H1 (cell line): Measurements from ENCODE around the gene CLDN3. TPM values are rescaled to one million over a fixed set of nuclear protein-coding genes. Genes with fewer than 3 reads are reported as not detected.

Experiments used
- ASH2L ChIP-seq: fragments of 200-600, 300-600 bp; sonication (generic); IDR thresholded peaks from one replicate; pipeline ENCODE4 v1.7.1; 2017; ENCODE audit warnings: low read length
- BACH1 ChIP-seq: IDR thresholded peaks from 2 replicates; pipeline ENCODE4 v1.6.1; 2012; ENCODE audit warnings: low read length, improper control_type of control experiment
- BCL11A ChIP-seq, 2 experiments: IDR thresholded peaks; one replicate each; pipeline ENCODE4 v1.6.1; 2011; ENCODE audit warnings: low read depth in 2 of 2, low read length in 2 of 2, mild to moderate bottlenecking in 2 of 2
- CBX8 ChIP-seq: fragments of 300-800, 300-1000 bp; sonication (generic); IDR thresholded peaks from 2 replicates; pipeline ENCODE4 v1.7.1; 2016; ENCODE audit warnings: low read depth, low read length, borderline replicate concordance
- CHD1 ChIP-seq: IDR thresholded peaks from 2 replicates; pipeline ENCODE4 v1.6.1; 2012; ENCODE audit warnings: low read depth, low read length, improper control_type of control experiment
- CTBP2 ChIP-seq: IDR thresholded peaks from 2 replicates; pipeline ENCODE4 v1.7.0; 2011; ENCODE audit warnings: borderline replicate concordance, mild to moderate bottlenecking, moderate library complexity, mixed read lengths, low read length; ENCODE audit not compliant: insufficient read depth, insufficient read length
- EGR1 ChIP-seq: IDR thresholded peaks from 2 replicates; pipeline ENCODE4 v1.6.1; 2011; ENCODE audit warnings: low read depth, low read length, borderline replicate concordance
- FOSL1 ChIP-seq: IDR thresholded peaks from 2 replicates; pipeline ENCODE4 v1.6.1; 2011; ENCODE audit warnings: mild to moderate bottlenecking, low read depth, low read length, moderate library complexity; ENCODE audit not compliant: insufficient read depth
- JUND ChIP-seq: IDR thresholded peaks from 2 replicates; pipeline ENCODE4 v1.6.1; 2011; ENCODE audit warnings: mild to moderate bottlenecking, improper control_type of control experiment, low read length
- KDM1A ChIP-seq: fragments of 200-600, 300-600 bp; sonication (generic); IDR thresholded peaks from 2 replicates; pipeline ENCODE4 v1.7.1; 2016; ENCODE audit warnings: mild to moderate bottlenecking, low read length, borderline replicate concordance
- KDM4A ChIP-seq: IDR thresholded peaks from one replicate; pipeline ENCODE4 v1.7.1; 2012; ENCODE audit warnings: low read depth, mild to moderate bottlenecking, moderate library complexity, low read length, inconsistent platforms; ENCODE audit not compliant: severe bottlenecking
- MAFK ChIP-seq: IDR thresholded peaks from 2 replicates; pipeline ENCODE4 v1.6.1; 2012; ENCODE audit warnings: low read depth, mild to moderate bottlenecking, improper control_type of control experiment, low read length
- NRF1 ChIP-seq: IDR thresholded peaks from 2 replicates; pipeline ENCODE4 v1.6.1; 2011; ENCODE audit warnings: mild to moderate bottlenecking, low read depth, low read length, improper control_type of control experiment
- POLR2A ChIP-seq, 2 experiments: IDR thresholded peaks; 1 replicate in 1 of 2; 2 replicates in 1 of 2; pipeline ENCODE4 v1.6.1; 2011; ENCODE audit warnings: low read depth in 2 of 2, low read length in 2 of 2, mild to moderate bottlenecking in 2 of 2; ENCODE audit errors: control extremely low read depth in 1 of 2
- RNF2 ChIP-seq: fragments of 200-900, 300-1000 bp; sonication (generic); IDR thresholded peaks from 2 replicates; pipeline ENCODE4 v1.7.1; 2016; ENCODE audit warnings: borderline replicate concordance, low read depth, mild to moderate bottlenecking, antibody characterized with exemption, low read length; ENCODE audit not compliant: poor library complexity, severe bottlenecking; ENCODE audit errors: missing control alignments
- SAP30 ChIP-seq: fragments of 300-600 bp; sonication (generic); IDR thresholded peaks from 2 replicates; pipeline ENCODE4 v1.7.1; 2012; ENCODE audit warnings: low read length, moderate library complexity, mild to moderate bottlenecking, inconsistent platforms; ENCODE audit not compliant: insufficient read depth, insufficient replicate concordance
- SIN3A ChIP-seq, 2 experiments: IDR thresholded peaks in 1 of 2; conservative IDR thresholded peaks in 1 of 2; 2 replicates each; pipeline ENCODE4 v1.6.1; 2011 to 2012; ENCODE audit warnings: low read length in 2 of 2, improper control_type of control experiment in 1 of 2, low read depth in 1 of 2, mild to moderate bottlenecking in 1 of 2
- SIX5 ChIP-seq: IDR thresholded peaks from 2 replicates; pipeline ENCODE4 v1.6.1; 2011; ENCODE audit warnings: mild to moderate bottlenecking, low read depth, low read length
- TAF1 ChIP-seq: IDR thresholded peaks from 2 replicates; pipeline ENCODE4 v1.6.1; 2011; ENCODE audit warnings: mild to moderate bottlenecking, low read depth, low read length
- TAF7 ChIP-seq: optimal IDR thresholded peaks from 2 replicates; pipeline ENCODE3; 2011; ENCODE audit warnings: low read depth, mild to moderate bottlenecking, inconsistent platforms, low read length, moderate library complexity, borderline replicate concordance
- TEAD4 ChIP-seq: IDR thresholded peaks from 2 replicates; pipeline ENCODE4 v1.6.1; 2012; ENCODE audit warnings: low read depth, low read length, inconsistent platforms, mixed read lengths
- YY1 ChIP-seq: IDR thresholded peaks from 2 replicates; pipeline ENCODE4 v1.6.1; 2011; ENCODE audit warnings: low read depth, mild to moderate bottlenecking, low read length
- polyA plus RNA-seq, 7 experiments: library from polyadenylated mRNA; depleted of rRNA in 3 of 7; stranded (reverse) in 5 of 7; unstranded in 2 of 7; fragments of >200 nt in 5 of 7; fragments of 200-250 nt in 2 of 7; gene quantifications; 1 replicate in 5 of 7; 2 replicates in 1 of 7; 4 replicates in 1 of 7; pipeline versions ENCODE4 v1.2.1 to v1.2.3, GENCODE V29; 2011 to 2013; ENCODE audit warnings: missing spikeins in 2 of 7, mixed read lengths in 2 of 7
- total RNA-seq: library from RNA; stranded (reverse); fragmentation: NEBNext Ultra II Directional; extraction: Animal tissue kit (Norgen Biotek cat#: 25700); gene quantifications from 2 replicates; pipeline ENCODE4 v1.2.1, GENCODE V29; 2021
- TF ChIP-seq, protein P1 (sequence below): IDR thresholded peaks from 2 replicates; pipeline ENCODE4 v1.6.1; 2011; ENCODE audit warnings: low read depth, mild to moderate bottlenecking, low read length; ENCODE audit not compliant: insufficient read depth

CLDN3 gene
- total and polyA plus RNA-seq, 2 of the 8 experiments (the other 6 are each of a cell fraction or from before 2014, with no cell fraction given): 19.1 to 65.2 TPM

DNA sequence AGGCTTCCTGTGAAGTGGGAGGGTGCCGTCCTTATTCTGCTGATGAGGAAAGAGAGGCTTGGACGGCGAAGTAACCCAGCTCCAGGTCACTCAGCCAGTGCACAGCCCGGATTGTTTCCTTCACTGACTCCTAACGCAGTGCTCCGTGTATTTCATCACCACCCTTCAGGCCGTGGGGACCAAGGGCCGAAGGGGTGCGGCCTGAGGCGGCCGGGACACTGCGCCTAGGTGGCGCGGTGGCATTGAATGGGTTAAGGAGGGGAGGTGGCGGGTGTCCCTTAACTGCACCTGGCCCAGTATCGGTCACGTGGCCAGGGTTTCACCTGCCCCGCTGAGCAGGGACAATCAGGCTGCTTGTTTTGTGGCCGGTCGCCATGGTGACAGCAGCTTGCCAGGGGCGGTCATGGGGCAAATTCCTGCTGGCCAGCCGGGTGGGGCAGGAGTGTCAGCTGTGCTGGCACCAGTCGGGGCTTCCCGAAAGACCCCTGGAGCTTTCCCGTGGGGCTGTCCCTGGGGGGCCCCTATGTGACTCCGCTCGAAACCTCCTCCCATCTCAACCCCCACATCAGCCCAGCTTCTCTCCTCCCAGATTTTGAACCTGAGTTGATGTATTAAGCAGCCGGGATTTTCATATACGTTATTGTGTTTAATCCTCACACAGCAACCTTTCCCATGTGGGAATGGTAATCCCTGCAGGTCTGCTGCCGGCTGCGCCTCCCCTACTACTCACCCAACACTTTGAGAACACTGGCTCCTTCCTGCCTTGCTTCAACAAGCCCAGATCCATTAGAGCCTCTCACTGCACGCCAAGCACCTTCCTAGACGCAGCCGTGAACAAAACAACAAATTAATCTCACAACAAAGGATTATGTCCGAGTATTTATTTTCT, 27.1 kb downstream of the CLDN3 start (continued):
- TF ChIP-seq NRF1 (no peak), TEAD4 (peak; percentile 94), MAFK (no peak), SIN3A (conservative IDR thresholded peaks at IDR 0.05 in 1 of 2, IDR thresholded peaks at IDR 0.05 in 1 of 2; ENCODE audit: low read depth in 1 of 2, low read length in 2 of 2) (peak in 1 of 2 experiments; percentile 16; a peak in 1 of 4 replicates), BACH1 (no peak; the same call in 1 of the 2 replicates), CTBP2 (peak; percentile 57), KDM4A (no peak), EGR1 (no peak), TAF1 (peak; percentile 52), YY1 (no peak), KDM1A (no peak), FOSL1 (no peak), JUND (no peak), SIX5 (no peak), CBX8 (no peak), POLR2A (IDR thresholded peaks at IDR 0.05; ENCODE audit: control extremely low read depth in 1 of 2, low read depth in 2 of 2, low read length in 2 of 2) (peak in 1 of 2 experiments; percentile 96; a peak in 2 of 3 replicates), CHD1 (no peak), ASH2L (peak; percentile 89), TAF7 (peak; percentile 59), BCL11A (IDR thresholded peaks at IDR 0.05; ENCODE audit: low read depth in 2 of 2, low read length in 2 of 2) (peak; percentile 31 to 36), SAP30 (no peak), RNF2 (no peak)
- TF ChIP-seq, protein P1, sequence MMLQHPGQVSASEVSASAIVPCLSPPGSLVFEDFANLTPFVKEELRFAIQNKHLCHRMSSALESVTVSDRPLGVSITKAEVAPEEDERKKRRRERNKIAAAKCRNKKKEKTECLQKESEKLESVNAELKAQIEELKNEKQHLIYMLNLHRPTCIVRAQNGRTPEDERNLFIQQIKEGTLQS: peak; percentile 73
